Effector CD4-positive, alpha-beta T cell (primary cell): Measurements from ENCODE around the gene CNTNAP5.

ENCODE experiments used
- DNase-seq: peaks from one replicate; pipeline ENCODE4 v3.0.0-alpha.2; 2020

Gene CNTNAP5

GRCh38 chr2:124063596-124063995 is 38.5 kb downstream of the CNTNAP5 start:
- no peak for DNase-seq

GRCh38 chr2:124065636-124066035 is 40.5 kb downstream of the CNTNAP5 start:
- DNase-seq, result no peak

- no peak for DNase-seq
Measured at GRCh38 chr2:124066776-124067175, 41.7 kb downstream of the CNTNAP5 start.

GRCh38 chr2:124079045-124079444 is 54.0 kb downstream of the CNTNAP5 start:
- no peak for DNase-seq

- DNase-seq, result no peak
Measured at GRCh38 chr2:124080281-124081153, 55.4 kb downstream of the CNTNAP5 start.

GRCh38 chr2:124081154-124081716 is 56.1 kb downstream of the CNTNAP5 start:
- no peak for DNase-seq

- DNase-seq, result no peak
Measured at GRCh38 chr2:124088616-124089015, 63.5 kb downstream of the CNTNAP5 start.

- no peak for DNase-seq
Measured at GRCh38 chr2:124091721-124092120, 66.6 kb downstream of the CNTNAP5 start.

- DNase-seq, result no peak
Measured at GRCh38 chr2:124092651-124093050, 67.6 kb downstream of the CNTNAP5 start.

- no peak for DNase-seq
Measured at GRCh38 chr2:124104914-124105313, 79.8 kb downstream of the CNTNAP5 start.

GRCh38 chr2:124112206-124112605 is 87.1 kb downstream of the CNTNAP5 start:
- no peak for DNase-seq

- DNase-seq, result no peak
Measured at GRCh38 chr2:124112966-124113365, 87.9 kb downstream of the CNTNAP5 start.

GRCh38 chr2:124120246-124120645 is 95.2 kb downstream of the CNTNAP5 start:
- DNase-seq, result no peak

GRCh38 chr2:124121106-124121505 is 96.0 kb downstream of the CNTNAP5 start:
- DNase-seq, result no peak

- DNase-seq, result no peak
Measured at GRCh38 chr2:124121760-124122275, 96.7 kb downstream of the CNTNAP5 start.

- no peak for DNase-seq
Measured at GRCh38 chr2:124122340-124122739, 97.3 kb downstream of the CNTNAP5 start.

GRCh38 chr2:124131276-124131675 is 106.2 kb downstream of the CNTNAP5 start:
- DNase-seq, result no peak

GRCh38 chr2:124136110-124136509 is 111.0 kb downstream of the CNTNAP5 start:
- no peak for DNase-seq

GRCh38 chr2:124138076-124138475 is 113.0 kb downstream of the CNTNAP5 start:
- DNase-seq, result no peak

GRCh38 chr2:124145982-124146381 is 120.9 kb downstream of the CNTNAP5 start:
- no peak for DNase-seq

GRCh38 chr2:124147552-124147951 is 122.5 kb downstream of the CNTNAP5 start:
- no peak for DNase-seq

GRCh38 chr2:124149571-124149970 is 124.5 kb downstream of the CNTNAP5 start:
- DNase-seq, result no peak

- no peak for DNase-seq
Measured at GRCh38 chr2:124151691-124152090, 126.6 kb downstream of the CNTNAP5 start.

- DNase-seq, result no peak
Measured at GRCh38 chr2:124153713-124154112, 128.6 kb downstream of the CNTNAP5 start.
